HFF-Myc (cell line): Measurements from ENCODE around the gene ELOB.
"Not testable (repeated sequence)": the region's sequence is repeated elsewhere in the genome, so short reads cannot be mapped to it uniquely, and the experiment has no call there.

Experiments used
- DNase-seq: peaks from one replicate; pipeline ENCODE4 v3.0.0-alpha.2; 2011; ENCODE audit warnings: low read depth; ENCODE audit errors: extremely low read depth
- H3K4me3 ChIP-seq: replicated peaks from 2 replicates; pipeline ENCODE4 v1.5.1; 2011; ENCODE audit warnings: low read depth, mild to moderate bottlenecking, control low read depth, low read length
- TF ChIP-seq, protein P1 (sequence below): IDR thresholded peaks from 2 replicates; pipeline ENCODE4 v1.5.1; 2012; ENCODE audit warnings: mild to moderate bottlenecking, low read depth, low read length, control low read depth; ENCODE audit errors: missing control alignments

The ELOB gene

DNA sequence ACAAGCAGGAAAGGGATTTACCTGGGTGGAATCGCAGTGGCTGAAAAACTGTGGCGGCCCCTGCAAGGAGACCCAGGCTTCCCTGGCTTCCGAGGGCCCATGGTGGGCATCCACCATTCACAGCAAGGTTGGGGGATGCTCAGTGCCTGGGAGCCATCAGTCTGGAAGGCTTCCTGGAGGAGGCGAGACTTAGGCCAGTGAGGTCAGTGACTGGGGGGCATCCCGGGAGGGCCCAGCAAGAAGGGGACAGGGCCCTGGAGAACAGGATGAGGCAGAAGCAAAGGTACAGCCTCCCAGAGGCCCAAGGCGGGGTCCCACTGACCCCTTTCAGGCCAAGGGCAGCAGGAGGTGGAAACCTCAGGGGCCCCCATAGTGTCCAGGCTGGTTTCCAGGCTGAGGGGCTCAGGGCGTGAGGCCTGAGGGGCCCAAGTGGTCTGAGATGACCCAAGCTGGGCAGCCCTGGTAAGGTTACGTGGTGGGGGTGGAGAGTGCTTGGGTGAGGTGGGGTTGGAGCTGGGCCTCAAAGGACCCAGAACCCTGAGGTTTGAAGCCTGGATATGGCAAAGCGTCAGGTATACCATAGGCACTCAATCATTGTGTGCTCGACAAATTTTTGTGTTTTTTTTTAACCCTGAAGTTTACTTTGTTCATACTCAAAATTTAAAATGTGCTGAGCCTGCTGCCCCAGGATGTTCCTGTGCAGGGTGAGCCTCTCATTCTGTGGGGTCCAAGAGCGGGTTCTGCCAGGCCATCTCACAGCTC lies 40.4 kb downstream of the ELOB start:
- H3K4me3 ChIP-seq: no peak overlapping the region
- TF ChIP-seq, protein P1, sequence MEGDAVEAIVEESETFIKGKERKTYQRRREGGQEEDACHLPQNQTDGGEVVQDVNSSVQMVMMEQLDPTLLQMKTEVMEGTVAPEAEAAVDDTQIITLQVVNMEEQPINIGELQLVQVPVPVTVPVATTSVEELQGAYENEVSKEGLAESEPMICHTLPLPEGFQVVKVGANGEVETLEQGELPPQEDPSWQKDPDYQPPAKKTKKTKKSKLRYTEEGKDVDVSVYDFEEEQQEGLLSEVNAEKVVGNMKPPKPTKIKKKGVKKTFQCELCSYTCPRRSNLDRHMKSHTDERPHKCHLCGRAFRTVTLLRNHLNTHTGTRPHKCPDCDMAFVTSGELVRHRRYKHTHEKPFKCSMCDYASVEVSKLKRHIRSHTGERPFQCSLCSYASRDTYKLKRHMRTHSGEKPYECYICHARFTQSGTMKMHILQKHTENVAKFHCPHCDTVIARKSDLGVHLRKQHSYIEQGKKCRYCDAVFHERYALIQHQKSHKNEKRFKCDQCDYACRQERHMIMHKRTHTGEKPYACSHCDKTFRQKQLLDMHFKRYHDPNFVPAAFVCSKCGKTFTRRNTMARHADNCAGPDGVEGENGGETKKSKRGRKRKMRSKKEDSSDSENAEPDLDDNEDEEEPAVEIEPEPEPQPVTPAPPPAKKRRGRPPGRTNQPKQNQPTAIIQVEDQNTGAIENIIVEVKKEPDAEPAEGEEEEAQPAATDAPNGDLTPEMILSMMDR: no peak
- no peak for DNase-seq

DNA sequence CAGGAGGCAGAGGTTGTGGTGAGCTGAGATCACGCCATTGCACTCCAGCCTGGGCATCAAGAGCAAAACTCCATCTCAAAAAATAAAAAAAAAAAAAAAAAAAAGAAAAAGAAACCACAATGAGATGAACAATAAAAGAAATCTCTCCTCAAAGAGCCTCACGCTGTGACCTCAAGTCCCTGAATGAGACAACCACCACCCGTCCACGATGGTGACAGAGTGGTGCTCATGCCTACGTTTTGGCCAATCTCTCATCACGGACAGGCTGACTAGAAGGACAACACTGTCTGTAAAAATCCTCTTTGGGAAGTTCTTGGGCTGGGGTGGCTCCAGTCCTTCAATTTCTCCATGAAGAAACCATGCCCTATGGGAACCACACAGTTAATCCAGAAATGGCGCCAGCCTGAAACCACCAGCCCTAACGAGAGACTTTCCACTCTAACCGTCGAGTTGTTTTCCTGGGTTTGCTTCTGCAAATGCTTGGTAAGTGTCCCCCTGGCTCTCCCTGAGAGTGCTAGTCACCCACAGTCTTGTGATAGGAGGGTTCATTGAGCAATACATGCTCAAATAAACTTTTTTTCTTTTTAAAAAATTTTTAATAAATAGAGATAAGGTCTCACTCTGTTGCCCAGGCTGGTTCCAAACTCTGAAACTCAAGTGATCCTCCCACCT lies 42.1 kb downstream of the ELOB start:
- no peak overlapping the region for H3K4me3 ChIP-seq
- DNase-seq: no peak
- TF ChIP-seq, protein P1: no peak

DNA sequence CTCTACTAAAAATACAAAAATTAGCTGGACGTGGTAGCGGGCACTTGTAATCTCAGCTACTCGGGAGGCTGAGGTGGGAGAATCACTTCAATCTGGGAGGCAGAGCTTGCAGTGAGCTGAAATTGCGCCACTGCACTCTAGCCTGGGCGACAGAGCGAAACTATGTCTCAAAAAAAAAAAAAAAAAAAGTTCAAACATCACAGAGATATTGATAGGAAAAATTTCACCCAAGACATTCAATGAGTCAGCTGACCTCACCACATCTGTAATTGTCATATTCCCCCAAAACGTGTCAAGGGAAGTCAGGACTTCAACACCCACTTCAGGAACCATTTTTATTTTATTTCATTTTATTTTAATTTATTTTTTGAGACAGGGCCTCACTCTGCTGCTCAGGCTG lies 49.0 kb downstream of the ELOB start:
- H3K4me3 ChIP-seq: no peak overlapping the region
- no peak for DNase-seq
- TF ChIP-seq, protein P1: no peak

DNA sequence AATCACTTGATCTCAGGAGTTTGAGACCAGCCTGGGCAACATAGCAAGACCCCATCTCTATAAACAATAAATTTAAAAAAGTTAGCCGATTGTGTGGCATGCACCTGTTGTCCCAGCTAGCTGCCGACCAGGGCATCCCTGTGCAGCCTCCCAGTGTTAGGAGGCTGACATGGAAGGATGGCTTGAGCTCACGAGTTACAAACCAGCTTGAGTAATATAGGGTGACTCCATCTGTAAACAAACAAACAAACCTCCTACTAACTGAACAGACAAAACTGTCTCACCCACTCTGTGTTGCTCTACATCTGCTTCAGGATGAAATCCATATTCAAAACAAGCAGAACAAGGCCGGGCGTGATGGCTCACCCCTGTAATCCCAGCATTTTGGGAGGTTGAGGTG lies 50.2 kb downstream of the ELOB start:
- H3K4me3 ChIP-seq: no peak overlapping the region
- DNase-seq: no peak
- TF ChIP-seq, protein P1: no peak

DNA sequence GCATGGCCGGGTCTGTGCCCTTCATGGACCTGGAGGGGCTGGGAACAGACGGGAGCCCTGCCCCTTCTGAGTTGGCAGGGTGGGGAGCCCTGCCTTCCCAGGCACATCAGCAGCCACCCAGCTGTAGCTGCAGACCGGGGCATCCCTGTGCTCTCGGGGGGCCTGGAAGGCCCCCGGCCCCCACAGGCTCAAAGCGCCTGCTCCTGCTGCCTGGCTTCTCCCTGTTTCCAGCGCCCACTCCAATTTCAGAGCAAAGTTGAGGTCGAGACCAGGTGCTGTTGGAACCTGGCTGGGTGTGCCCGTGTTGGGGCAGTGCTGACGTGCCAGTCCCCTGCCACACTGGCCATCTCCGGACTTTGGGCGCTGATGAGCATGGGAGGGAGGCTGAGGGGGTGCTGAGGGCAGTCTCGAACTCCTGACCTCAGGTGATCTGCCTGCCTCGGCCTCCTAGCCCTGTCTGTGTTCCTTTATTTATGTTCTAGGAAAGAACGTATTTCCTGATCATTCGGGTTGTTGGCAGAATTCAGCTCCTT lies 52.2 kb downstream of the ELOB start:
- DNase-seq: no peak
- no peak overlapping the region for H3K4me3 ChIP-seq
- TF ChIP-seq, protein P1: no peak

DNA sequence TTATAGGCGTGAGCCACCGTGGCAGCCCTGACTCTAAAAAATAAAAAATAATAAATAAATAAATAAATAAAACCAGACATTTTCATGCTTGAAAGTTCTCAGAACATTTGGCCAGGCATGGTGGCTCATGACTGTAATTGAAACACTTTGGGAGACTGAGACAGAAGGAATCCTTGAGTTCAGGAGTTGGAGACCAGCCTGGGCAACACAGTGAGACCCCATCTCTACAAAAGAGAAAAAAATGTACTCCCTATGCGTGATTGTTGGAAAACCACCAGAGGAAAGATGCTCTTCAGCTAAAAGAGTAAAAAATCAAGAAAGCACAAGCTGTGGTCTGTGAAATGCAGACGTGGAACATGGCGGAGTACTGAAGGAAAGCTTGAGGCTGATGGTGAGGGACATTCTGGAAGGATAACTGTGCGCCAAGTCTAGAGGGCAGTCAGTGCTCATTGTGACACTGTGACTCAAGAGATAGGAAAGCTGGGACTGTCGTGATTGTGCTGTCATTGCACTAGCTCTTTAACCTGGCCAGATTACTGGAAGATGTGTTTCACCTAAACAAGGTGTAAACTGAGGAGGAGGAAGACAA lies 52.9 kb downstream of the ELOB start:
- H3K4me3 ChIP-seq: no peak overlapping the region
- TF ChIP-seq, protein P1: no peak
- no peak for DNase-seq

DNA sequence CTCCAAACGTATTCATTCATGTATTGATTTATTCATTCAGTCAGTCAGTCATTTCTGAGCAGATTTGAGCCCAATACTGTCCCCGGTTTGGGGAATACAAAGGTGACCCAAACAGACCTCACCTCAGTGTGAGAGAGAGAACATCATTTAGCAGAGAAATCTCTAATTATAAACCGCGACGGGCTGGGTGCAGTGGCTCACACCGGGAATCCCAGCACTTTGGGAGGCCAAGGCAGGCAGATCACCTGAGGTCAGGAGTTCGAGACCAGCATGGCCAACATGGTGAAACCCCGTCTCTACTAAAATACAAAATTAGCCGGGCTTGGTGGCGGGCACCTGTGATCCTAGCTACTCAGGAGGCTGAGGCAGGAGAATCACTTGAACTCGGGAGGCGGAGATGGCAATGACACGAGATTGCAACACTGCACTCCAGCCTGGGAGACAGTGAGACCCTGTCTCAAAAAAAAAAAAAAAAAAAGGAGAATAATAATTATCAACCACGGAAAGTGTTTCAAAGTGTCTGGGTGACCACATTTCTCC lies 55.4 kb downstream of the ELOB start:
- DNase-seq: not testable (repeated sequence)
- H3K4me3 ChIP-seq: peak overlapping the region; percentile 54
